Upper lobe of right lung (tissue), 1 donor: ENCODE data around the gene PDPK1. TPM values are rescaled to one million over a fixed set of nuclear protein-coding genes. Genes with fewer than 3 reads are reported as not detected.
"Not testable (repeated sequence)": the region's sequence is repeated elsewhere in the genome, so short reads cannot be mapped to it uniquely, and the experiment has no call there.

Source experiments
- ATAC-seq: fragments of 200-7000 bp; cut with Tn5 transposase; one replicate; pipeline ENCODE4 v1.9.1; 2020; ENCODE audit warnings: mild to moderate bottlenecking, moderate library complexity
- DNase-seq: peaks from one replicate; pipeline ENCODE4 v3.0.0-alpha.2; 2020
- H3K27ac ChIP-seq: fragments of 200-600 bp; one replicate; pipeline ENCODE4 v1.8.0; 2022
- H3K27me3 ChIP-seq: fragments of 200-600 bp; one replicate; pipeline ENCODE4 v1.8.0; 2022; ENCODE audit warnings: mild to moderate bottlenecking
- H3K36me3 ChIP-seq: fragments of 200-600 bp; one replicate; pipeline ENCODE4 v1.8.0; 2022
- H3K4me1 ChIP-seq: fragments of 200-600 bp; one replicate; pipeline ENCODE4 v1.8.0; 2022
- H3K4me3 ChIP-seq: fragments of 200-600 bp; one replicate; pipeline ENCODE4 v1.8.0; 2022; ENCODE audit warnings: mild to moderate bottlenecking
- H3K9me3 ChIP-seq: fragments of 200-600 bp; one replicate; pipeline ENCODE4 v1.8.0; 2022
- intact Hi-C: fragments of 100-400 bp; cut with DNase I; formaldehyde crosslinking; loops from one replicate; pipeline ENCODE4 v1.11.0; 2022
- total RNA-seq: library from RNA; stranded (reverse); fragmentation: NEBNext Ultra II Directional; extraction: Animal tissue kit (Norgen Biotek cat#: 25700); gene quantifications from one replicate; pipeline ENCODE4 v1.2.1, GENCODE V29; 2021
- TF ChIP-seq, protein P1 (sequence below): fragments of 200-600 bp; IDR thresholded peaks from one replicate; pipeline ENCODE4 v1.8.0; 2022; ENCODE audit warnings: antibody characterized with exemption
- donor health status: DM: no; HTN: yes; CAD: no; lungs with severe emphysema.

The PDPK1 gene
- total RNA-seq, 1 donor from 2014 or later = 90.9 TPM

DNA sequence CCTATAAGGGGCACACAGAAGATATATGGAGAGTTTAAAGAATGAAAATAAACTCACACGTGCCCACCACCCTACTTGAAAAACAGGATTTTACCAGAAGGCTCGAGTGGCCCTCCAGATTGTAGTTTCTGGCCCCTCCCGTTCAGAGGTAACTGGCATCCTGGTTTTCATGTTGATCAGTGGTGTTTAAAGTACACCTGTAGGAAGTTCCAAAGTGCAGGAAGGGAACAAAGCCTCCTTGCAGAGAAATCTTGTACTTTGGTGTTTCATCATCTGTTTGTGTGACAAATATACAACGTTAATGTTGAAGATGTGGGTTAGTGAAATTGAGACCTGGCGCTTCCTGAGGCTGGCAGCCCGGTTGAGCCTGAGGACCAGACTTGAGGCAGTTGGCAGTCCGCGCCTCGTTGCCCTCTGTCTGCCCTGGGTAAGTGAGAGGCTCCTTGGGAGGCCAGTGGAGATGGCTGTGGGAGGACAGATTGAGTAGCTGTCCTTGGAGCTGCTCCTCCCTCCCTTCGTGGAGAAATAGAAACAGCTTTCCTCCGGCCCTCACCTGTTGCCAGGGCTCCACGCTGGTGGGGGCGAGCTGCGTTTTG lies 12.6 kb downstream of the PDPK1 start:
- H3K27ac ChIP-seq, H3K27me3 ChIP-seq, H3K9me3 ChIP-seq, intact Hi-C loops, H3K36me3 ChIP-seq, H3K4me1 ChIP-seq, H3K4me3 ChIP-seq, DNase-seq: not testable (repeated sequence)
- peak; percentile 68 for ATAC-seq

DNA sequence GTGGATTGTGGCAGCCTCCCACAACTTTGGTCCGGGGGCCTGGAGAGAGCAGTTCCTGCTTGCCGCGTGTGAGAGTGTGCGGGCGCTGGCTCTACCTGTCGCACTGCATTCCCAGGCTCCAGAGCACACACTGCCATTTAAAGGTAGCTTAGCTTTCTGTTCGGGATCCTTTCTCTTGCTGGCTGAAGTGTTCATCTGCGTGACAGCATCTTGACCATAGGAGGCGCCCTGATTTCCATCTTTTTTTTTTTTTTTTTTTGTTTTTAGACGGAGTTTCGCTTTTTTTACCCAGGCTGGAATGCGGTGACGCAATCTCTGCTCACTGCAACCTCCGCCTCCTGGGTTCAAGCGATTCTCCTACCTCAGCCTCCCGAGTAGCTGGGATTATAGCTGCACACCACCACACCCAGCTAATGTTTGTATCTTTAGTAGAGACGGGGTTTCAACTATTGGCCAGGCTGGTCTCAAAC lies 13.6 kb downstream of the PDPK1 start:
- DNase-seq = peak; percentile 65

DNA sequence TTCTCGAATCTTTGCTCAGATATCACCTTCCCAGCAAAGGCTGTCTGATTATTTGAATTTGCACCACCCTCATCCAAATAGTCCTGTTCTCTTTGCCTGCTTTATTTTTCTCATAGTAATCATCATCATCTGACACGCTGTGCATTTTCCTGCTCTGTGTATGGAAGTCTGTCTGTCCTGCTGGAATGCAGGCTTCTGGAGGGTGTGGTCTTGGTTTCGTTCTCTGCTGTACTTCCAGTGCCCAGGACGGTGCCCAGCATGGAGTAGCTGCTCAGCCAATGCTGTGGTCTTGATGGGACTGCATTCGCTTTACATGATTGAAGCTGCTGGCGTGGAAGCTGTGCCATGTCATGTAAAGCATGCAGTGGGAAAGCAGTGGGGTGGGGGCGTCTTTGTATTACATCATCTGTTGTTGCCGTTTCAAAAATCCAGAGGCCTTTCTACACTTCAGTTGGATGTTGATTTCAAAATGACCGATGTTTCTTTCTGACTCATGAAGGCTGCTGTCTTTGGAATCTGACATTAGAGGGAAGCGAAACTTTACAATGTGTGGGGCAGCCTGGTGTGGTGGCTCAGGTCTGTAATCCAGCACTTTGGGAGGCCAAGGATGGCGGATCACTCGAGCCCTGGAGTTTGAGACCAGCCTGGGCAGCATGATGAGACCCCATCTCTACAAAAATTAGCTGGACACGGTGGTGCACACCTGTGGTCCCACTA lies 17.0 kb downstream of the PDPK1 start:
- H3K36me3 ChIP-seq, H3K27me3 ChIP-seq, H3K27ac ChIP-seq, H3K4me1 ChIP-seq, H3K9me3 ChIP-seq, intact Hi-C loops, DNase-seq, H3K4me3 ChIP-seq: not testable (repeated sequence)
- peak; percentile 46 for ATAC-seq

More for the DNA sequence above, 13.6 kb downstream of the PDPK1 start:
- H3K4me1 ChIP-seq, intact Hi-C loops, H3K36me3 ChIP-seq, H3K9me3 ChIP-seq, H3K27me3 ChIP-seq: not testable (repeated sequence)
- Histone ChIP-seq H3K4me3 (peak overlapping the region; percentile 2), H3K27ac (peak overlapping the region; percentile 49)
- TF ChIP-seq, protein P1, sequence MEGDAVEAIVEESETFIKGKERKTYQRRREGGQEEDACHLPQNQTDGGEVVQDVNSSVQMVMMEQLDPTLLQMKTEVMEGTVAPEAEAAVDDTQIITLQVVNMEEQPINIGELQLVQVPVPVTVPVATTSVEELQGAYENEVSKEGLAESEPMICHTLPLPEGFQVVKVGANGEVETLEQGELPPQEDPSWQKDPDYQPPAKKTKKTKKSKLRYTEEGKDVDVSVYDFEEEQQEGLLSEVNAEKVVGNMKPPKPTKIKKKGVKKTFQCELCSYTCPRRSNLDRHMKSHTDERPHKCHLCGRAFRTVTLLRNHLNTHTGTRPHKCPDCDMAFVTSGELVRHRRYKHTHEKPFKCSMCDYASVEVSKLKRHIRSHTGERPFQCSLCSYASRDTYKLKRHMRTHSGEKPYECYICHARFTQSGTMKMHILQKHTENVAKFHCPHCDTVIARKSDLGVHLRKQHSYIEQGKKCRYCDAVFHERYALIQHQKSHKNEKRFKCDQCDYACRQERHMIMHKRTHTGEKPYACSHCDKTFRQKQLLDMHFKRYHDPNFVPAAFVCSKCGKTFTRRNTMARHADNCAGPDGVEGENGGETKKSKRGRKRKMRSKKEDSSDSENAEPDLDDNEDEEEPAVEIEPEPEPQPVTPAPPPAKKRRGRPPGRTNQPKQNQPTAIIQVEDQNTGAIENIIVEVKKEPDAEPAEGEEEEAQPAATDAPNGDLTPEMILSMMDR = peak; percentile 12
- ATAC-seq = peak; percentile 51

DNA sequence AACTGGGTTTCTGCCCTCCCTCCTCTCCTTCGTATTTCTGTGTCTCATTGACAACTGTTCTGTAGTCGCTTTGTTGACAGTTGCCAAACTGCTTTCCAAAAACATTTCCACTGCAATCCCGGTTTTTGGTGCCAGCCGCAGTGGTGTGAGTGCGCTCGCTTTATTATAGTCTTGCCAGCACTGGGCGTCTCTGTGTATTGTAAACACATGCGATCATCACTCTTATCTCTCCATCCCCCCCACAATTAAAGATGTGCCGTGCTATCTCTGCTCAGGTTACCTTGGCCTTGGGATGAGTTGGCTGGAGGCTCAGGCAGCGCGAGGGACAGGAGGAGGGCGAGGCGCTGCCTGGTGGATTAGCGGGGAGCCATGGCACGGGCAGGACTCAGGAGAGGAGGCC lies 19.3 kb downstream of the PDPK1 start:
- H3K4me3 ChIP-seq, H3K27me3 ChIP-seq, ATAC-seq, H3K4me1 ChIP-seq, H3K36me3 ChIP-seq, DNase-seq, H3K9me3 ChIP-seq, intact Hi-C loops, H3K27ac ChIP-seq: not testable (repeated sequence)

DNA sequence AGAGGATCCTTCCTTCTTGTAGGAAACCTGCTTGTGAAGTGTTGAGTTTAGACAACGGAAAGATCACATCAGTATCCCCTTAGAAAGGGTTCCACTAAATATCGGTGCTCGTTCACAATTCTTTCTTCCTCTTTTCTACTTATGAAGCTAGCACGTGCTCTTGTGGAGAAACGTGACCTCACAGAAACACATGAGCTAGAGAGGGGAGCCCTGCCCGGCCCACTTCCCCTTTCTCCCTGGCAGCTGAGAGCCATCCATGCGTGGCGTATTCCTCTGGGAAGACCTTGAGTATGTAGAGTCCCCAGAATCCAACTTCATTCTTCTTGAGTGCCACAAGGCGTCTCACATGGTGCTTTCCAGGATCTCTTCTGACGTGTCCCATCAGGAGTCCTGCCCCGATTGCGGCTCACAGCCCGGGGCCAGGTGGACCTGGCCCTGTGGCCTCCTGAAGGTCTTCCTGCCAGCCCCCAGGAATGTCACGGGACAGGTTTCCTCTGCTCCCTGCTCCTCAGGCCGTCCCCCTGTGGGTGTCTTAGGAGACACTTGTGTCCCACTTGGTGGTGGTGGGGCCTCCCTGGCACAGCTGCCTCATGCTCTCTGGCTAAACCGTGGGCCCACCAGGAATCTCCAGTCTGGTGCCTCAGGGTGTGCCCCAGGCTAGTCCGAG lies 22.4 kb downstream of the PDPK1 start:
- H3K27ac ChIP-seq, H3K9me3 ChIP-seq, H3K4me3 ChIP-seq, H3K4me1 ChIP-seq, H3K27me3 ChIP-seq, DNase-seq, H3K36me3 ChIP-seq, intact Hi-C loops: not testable (repeated sequence)
- ATAC-seq = peak; percentile 77

DNA sequence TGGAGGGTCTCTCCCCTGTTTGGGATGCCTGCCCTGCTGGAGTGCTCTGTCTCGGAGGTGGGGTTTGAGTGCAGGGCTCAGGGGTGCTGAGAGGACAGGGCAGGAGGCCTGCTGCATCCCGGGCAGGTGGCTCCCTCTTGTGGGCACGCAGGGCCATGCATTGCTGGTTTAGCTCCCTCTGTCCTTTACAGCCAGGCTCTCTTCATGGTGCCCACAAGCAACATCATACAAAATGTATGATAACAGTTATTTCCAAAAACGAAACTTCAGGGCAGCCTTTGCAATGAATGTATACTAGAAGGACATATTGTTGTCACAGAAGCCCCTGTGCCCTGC lies 22.9 kb downstream of the PDPK1 start:
- H3K4me3 ChIP-seq, H3K9me3 ChIP-seq, intact Hi-C loops, H3K4me1 ChIP-seq, H3K36me3 ChIP-seq, H3K27ac ChIP-seq, H3K27me3 ChIP-seq: not testable (repeated sequence)
- TF ChIP-seq, protein P1 = peak; percentile 43
- DNase-seq (peak; percentile 88), ATAC-seq (peak; percentile 93)

DNA sequence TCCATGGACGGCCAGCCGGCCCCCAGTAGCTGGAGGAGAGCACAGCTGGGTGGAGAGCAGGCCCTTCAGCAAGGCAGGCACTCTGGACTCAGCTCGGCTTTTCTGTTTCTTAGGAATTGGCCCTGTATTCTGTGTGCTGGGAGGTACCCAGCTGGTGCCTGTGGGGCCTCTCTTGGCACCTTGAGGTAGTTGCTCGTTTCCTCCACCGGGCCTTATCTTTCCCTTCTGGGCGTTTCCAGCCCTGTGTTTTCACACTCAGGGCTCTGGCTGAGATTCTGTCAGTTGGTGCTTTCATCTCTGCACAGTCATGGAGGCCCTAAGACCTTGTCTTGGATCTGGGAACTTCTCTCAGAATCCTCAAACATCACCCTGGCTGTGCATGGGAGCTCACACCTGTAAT lies 29.7 kb downstream of the PDPK1 start:
- H3K9me3 ChIP-seq, H3K4me1 ChIP-seq, DNase-seq, ATAC-seq, H3K4me3 ChIP-seq, intact Hi-C loops, H3K36me3 ChIP-seq, H3K27me3 ChIP-seq, H3K27ac ChIP-seq: not testable (repeated sequence)

DNA sequence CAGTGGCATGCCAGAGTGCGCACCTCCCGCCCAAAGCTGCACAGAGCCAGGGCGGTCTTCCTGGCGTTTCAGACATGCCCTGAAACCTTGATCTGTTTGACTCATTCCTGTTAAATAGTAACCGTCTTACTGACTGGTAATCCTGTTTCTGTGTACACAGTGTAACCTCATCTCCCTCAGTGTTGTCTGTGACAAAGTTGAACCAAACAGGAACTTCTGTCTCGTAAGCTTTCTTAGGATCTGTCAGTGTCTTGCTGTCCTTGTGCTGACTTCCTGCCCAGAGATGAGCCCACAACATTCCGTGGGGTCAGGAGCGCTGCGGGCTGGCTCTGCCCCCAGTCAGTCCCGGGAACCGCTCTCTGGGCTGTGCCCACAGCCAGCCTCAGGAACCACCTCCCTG lies 30.8 kb downstream of the PDPK1 start:
- DNase-seq, H3K27ac ChIP-seq, H3K4me1 ChIP-seq, H3K27me3 ChIP-seq, H3K4me3 ChIP-seq, intact Hi-C loops, H3K9me3 ChIP-seq, H3K36me3 ChIP-seq: not testable (repeated sequence)
- ATAC-seq = peak; percentile 83

DNA sequence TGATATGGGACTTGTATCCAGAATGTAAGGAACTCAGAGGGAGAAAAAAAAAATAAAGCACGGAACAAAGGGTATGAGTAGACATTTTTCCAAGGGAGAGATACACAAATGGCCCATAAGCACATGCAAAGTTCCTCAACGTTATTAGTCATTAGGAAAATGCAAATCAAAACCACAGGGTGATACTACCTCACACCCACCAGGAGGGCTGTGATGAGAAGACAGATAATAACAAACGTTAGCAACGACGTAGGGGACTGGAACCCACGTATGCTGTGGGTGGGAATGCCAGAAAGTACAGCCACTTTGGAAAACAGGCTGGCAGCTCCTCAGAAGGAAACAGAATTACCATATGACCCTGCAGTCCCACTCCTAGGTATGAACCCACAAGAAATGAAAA lies 34.9 kb downstream of the PDPK1 start:
- H3K27ac ChIP-seq, ATAC-seq, H3K4me3 ChIP-seq, H3K4me1 ChIP-seq, H3K27me3 ChIP-seq, H3K9me3 ChIP-seq, H3K36me3 ChIP-seq, DNase-seq, intact Hi-C loops: not testable (repeated sequence)

DNA sequence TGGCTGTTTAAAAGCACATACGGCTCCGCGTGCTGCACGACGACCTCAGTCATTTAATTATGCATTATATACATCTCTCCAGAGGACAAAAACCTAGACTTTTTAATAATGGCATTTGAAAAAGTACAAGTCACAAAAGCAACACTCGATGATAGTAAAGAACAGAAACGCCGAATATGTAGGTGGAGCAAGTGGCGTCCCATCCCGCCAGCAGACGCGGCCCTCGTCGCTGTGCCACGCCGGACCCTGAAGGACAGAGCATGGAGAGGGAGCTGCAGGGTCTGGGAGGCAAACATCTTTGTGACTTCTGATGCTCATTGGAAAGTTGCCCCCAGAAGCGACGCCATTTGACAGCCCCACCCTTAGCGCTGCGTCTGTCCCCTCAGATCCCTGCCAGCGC lies 38.0 kb downstream of the PDPK1 start:
- intact Hi-C loops, ATAC-seq, H3K27me3 ChIP-seq, H3K4me3 ChIP-seq, DNase-seq, H3K36me3 ChIP-seq, H3K9me3 ChIP-seq, H3K4me1 ChIP-seq, H3K27ac ChIP-seq: not testable (repeated sequence)

DNA sequence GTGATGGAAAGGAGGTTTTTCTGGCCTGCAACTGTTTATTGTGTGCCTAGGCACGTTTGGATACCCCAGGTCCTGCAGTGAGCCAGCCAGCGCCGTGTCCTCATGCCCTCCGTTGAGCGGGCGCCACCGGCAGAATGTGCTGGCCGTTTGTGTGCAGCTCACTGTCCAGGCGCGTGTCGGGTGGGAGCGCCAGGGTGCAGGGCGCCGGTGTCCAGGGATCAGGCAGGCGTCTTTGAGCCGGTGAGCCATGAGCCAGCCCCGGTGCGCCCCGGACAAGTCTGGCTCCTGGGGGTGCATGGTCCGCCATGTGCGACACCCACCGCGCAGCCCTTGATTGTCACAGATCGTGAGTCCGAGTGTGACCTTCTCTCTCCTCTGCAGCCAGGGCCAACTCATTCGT lies 39.2 kb downstream of the PDPK1 start:
- H3K9me3 ChIP-seq, H3K4me3 ChIP-seq, H3K4me1 ChIP-seq, H3K36me3 ChIP-seq, H3K27ac ChIP-seq, intact Hi-C loops, H3K27me3 ChIP-seq, DNase-seq: not testable (repeated sequence)
- ATAC-seq = peak; percentile 18

DNA sequence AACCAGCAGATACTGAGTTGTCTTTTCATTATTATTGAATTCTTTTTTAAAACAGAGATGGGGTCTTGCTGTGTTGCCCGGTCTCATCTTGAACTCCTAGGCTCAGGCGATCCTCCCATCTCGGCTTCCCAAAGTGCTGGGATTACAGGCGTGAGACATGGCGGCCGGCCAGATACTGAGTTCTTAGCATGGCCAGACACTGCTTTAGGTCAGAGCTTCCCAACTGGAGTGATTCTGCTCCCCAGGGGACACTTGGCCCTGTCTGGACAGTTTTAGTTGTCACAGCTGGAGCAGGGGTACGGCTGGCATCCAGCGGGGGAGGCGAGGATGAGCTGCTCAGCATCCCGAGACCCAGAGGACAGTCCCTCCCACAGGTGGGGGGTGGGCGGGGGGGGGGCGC lies 41.1 kb downstream of the PDPK1 start:
- DNase-seq, H3K27ac ChIP-seq, H3K27me3 ChIP-seq, H3K4me1 ChIP-seq, H3K4me3 ChIP-seq, H3K9me3 ChIP-seq, H3K36me3 ChIP-seq, intact Hi-C loops, ATAC-seq: not testable (repeated sequence)
